ENCODE results near the gene ZBTB20.

- TF ChIP-seq CTCF (IDR thresholded peaks at IDR 0.05) (no peak), POLR2A (IDR thresholded peaks at IDR 0.05) (no peak)
These were observed 607.6 kb downstream of the ZBTB20 start for GRCh38 chr3:114539525-114539924.
